ENCODE data around the gene LTBP1. TPM values are rescaled to one million over a fixed set of nuclear protein-coding genes. Genes with fewer than 3 reads are reported as not detected.

LTBP1 gene
- polyA plus RNA-seq, 1 experiment, result 124 TPM

DNA sequence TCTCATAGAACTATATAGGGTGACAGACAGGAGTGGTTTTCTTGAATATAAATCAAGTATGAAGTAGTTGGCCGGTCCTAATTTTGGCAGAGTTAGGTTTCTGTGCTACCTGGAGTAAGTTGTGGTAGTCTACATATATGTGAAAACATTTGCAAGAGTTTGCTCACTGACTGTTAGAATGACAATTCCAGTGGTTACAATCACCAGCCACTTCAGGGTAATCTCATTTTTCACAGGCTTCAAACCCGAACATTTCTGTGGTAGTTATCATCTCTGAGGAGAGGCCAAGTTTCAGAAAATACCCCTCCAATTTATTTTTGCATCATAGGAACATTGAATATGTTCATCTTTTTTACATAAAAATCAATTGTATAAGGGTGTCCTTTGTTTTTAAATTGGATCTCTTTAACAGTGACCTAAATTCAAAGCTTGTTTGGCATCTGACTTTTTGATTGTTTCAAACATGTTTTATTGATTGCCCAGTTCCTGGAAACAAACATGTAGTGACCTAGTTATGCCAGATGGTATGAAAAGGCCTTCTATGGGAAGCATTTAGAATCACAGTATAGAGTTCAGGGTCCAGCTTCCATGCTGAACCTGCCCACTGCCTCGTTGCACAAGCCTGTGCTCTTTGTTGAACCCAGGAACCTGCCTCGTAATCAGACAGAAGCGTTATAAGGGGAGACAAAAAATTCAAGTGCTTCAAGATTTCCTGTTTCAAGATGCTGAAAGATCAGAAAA is 250.6 kb downstream of the LTBP1 start:
- no peak overlapping the region for H3K4me3 ChIP-seq (ENCODE audit: low read depth, low read length)
- DNase-seq (ENCODE audit: low read depth), result no peak
- POLR2A ChIA-PET, result no interaction called here
- TF ChIP-seq, protein P1, sequence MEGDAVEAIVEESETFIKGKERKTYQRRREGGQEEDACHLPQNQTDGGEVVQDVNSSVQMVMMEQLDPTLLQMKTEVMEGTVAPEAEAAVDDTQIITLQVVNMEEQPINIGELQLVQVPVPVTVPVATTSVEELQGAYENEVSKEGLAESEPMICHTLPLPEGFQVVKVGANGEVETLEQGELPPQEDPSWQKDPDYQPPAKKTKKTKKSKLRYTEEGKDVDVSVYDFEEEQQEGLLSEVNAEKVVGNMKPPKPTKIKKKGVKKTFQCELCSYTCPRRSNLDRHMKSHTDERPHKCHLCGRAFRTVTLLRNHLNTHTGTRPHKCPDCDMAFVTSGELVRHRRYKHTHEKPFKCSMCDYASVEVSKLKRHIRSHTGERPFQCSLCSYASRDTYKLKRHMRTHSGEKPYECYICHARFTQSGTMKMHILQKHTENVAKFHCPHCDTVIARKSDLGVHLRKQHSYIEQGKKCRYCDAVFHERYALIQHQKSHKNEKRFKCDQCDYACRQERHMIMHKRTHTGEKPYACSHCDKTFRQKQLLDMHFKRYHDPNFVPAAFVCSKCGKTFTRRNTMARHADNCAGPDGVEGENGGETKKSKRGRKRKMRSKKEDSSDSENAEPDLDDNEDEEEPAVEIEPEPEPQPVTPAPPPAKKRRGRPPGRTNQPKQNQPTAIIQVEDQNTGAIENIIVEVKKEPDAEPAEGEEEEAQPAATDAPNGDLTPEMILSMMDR (IDR thresholded peaks at IDR 0.05; ENCODE audit: insufficient read depth, low read depth, low read length), result no peak
- CTCF ChIA-PET, result no interaction called here
- no peaks in the 10 kb centered on the region for H3K36me3 ChIP-seq (ENCODE audit: control insufficient read depth, insufficient read depth, low read length)
- no peaks in the 10 kb centered on the region for H3K27me3 ChIP-seq (ENCODE audit: control insufficient read depth, insufficient read depth, low read length)

DNA sequence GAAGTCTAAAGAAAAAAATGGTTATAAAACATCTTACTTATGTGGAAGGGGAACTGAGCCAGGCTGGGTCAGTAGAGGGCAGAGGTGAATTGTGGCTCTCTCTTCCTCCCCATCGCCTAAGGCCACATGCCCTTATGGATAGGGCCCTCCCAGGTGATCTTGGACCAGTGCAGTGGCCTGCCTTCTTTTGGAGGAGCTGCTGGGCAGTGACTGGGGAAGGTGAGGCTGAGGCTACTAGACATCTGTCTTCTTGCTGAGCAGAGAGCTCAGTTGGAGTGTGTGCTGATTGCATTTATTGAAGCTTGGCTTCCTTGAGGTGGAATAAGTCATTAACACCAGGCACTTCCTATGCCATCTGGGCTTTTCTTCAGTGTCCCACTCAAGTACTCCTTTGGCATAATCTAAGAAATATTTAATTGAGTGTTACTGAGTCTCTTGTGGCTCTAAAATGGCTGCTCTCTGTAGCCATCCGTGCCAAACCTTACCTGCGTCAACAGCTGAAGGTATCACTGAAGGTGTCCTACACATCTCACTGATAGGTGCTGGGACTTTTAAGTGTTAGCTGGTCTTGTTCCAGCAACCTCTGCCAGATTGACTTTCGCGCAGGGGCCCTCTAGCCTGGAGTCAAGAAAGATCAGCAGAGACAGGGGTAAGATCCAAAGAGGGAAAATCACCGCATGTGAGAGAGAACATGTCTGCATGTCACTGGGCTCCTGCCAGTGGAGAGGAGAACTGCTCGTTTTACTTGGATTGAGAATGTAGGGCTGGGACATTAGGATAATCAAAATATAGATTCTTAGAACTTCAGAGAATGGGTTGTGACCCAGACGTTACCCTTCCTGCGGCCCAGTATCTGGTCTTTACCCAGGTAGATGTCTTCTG is 256.1 kb downstream of the LTBP1 start:
- no peak overlapping the region for H3K4me3 ChIP-seq (ENCODE audit: low read depth, low read length)
- no peaks in the 10 kb centered on the region for H3K27me3 ChIP-seq (ENCODE audit: control insufficient read depth, insufficient read depth, low read length)
- no peak for DNase-seq (ENCODE audit: low read depth)
- ChIA-PET CTCF (no interaction called here), POLR2A (interaction anchor here (0.6 kb wide), 1 partner anchor 126 kb away, joined by 4 read pairs; no protein-coding TSS in a partner anchor)
- H3K36me3 ChIP-seq (ENCODE audit: control insufficient read depth, insufficient read depth, low read length), result no peaks in the 10 kb centered on the region
- TF ChIP-seq, protein P1 (IDR thresholded peaks at IDR 0.05; ENCODE audit: insufficient read depth, low read depth, low read length), result no peak

DNA sequence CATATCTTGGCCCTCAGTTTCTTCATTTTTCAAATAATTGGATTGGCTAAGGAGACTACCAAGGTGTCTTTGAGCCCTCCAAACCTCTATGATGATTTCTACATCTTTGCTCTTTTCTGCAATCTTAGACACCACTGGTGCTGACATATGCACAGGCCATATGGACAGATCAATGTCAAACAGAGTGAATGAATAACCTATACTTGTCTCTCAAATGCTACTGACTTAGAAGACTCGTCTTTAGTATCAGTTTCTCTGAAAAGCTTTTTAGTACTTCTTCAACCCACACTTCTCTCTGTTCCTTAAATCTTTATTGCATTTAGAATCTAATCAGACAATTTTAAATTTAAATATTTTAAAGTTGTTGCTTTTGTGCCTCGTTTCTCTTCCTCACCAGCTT is 258.2 kb downstream of the LTBP1 start:
- Histone ChIP-seq H3K4me3 (ENCODE audit: low read depth, low read length) (no peak overlapping the region), H3K36me3 (ENCODE audit: control insufficient read depth, insufficient read depth, low read length) (no peaks in the 10 kb centered on the region), H3K27me3 (ENCODE audit: control insufficient read depth, insufficient read depth, low read length) (no peaks in the 10 kb centered on the region)
- TF ChIP-seq, protein P1 (IDR thresholded peaks at IDR 0.05; ENCODE audit: insufficient read depth, low read depth, low read length), result no peak
- ChIA-PET CTCF (no interaction called here), POLR2A (no interaction called here)
- no peak for DNase-seq (ENCODE audit: low read depth)

DNA sequence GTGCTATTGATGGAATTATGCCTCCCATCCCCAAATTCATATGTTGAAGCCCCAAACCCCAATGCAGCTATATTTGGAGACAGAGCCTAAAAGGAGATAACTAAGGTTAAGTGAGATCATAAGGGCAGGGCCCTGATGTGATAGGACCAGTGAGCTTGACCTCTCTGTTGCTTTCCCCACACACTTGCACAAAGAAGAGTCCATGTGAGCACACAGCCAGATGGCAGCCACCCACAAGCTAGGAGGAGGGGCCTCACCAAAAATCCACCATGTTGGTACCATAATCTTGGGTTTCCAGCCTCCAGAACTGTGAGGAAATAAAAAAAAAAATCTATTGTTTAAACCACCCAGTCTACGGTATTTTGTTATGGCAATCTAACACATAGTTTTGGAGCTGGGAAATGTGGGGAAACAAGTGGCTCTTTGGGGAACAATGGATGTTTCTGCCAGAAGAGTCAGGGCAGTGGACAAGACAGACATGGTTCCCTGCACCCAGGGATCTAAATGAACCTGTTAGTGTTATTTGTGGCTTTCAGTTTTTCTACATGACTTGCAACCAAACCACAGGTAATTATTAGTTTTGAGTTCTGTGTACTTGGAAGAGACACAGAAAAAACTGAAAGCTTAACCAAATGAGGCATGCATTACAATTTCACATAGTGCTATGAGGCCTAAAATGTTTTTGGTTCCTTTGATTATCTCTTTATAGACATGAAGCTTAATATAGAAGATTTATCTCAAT is 259.1 kb downstream of the LTBP1 start:
- no peak for DNase-seq (ENCODE audit: low read depth)
- TF ChIP-seq, protein P1 (IDR thresholded peaks at IDR 0.05; ENCODE audit: insufficient read depth, low read depth, low read length), result no peak
- Histone ChIP-seq H3K36me3 (ENCODE audit: control insufficient read depth, insufficient read depth, low read length) (no peaks in the 10 kb centered on the region), H3K27me3 (ENCODE audit: control insufficient read depth, insufficient read depth, low read length) (no peaks in the 10 kb centered on the region), H3K4me3 (ENCODE audit: low read depth, low read length) (no peak overlapping the region)
- CTCF ChIA-PET, result no interaction called here
- POLR2A ChIA-PET, result no interaction called here

All from BJ (cell line).